ENCODE measurements around the gene TPI1. TPM values are rescaled to one million over a fixed set of nuclear protein-coding genes. Genes with fewer than 3 reads are reported as not detected.

TPI1 gene
- total RNA-seq, 1 experiment from 2014 or later, result 1,045 TPM

DNA sequence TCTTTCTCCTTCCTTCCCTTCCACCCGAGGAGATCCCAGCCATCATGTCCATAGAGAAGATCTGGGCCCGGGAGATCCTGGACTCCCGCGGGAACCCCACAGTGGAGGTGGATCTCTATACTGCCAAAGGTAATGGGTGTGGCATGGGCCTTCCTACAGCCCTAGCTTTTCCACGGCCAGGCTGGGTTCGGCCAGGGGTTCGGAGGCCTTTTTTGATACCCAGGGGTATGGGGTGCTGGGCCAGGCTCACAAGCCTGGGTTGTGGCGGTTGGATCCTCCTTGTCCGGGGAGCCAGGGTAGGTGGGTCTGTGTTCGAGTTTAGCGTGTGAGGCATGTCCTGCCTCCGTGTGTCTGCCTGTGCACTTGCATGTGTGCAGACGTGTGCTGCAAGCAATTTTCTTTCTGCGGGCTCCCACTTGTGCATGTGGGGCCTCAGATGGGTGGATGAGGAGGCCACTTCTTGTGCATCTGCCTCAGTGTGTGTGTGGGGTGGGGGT is 48.5 kb downstream of the TPI1 start:
- Mint-ChIP-seq H3K4me1 (peaks cover 39% of the 10 kb centered on the region), H3K27ac (no peak overlapping the region), H3K4me3 (peak overlapping the region; percentile 97), H3K36me3 (peaks cover 32% of the 10 kb centered on the region), H3K9me3 (no peaks in the 10 kb centered on the region), H3K27me3 (ENCODE audit: low read depth) (peaks cover 12% of the 10 kb centered on the region)
- TF ChIP-seq SOX15 (CRISPR knock-in tag; IDR thresholded peaks at IDR 0.05), result no peak
- no peak for TF ChIP-seq TEAD1 (CRISPR knock-in tag; IDR thresholded peaks at IDR 0.05)
- no peak for TF ChIP-seq TCF7 (CRISPR knock-in tag; IDR thresholded peaks at IDR 0.05; ENCODE audit: low read depth)
- TF ChIP-seq GRHL2 (CRISPR knock-in tag; IDR thresholded peaks at IDR 0.05; ENCODE audit: insufficient replicate concordance, severe bottlenecking), result no peak
- TF ChIP-seq ZNF671 (CRISPR knock-in tag; IDR thresholded peaks at IDR 0.05), result no peak
- no peak for TF ChIP-seq HMGXB4 (CRISPR knock-in tag; IDR thresholded peaks at IDR 0.05)
- TF ChIP-seq NFYB (CRISPR knock-in tag; conservative IDR thresholded peaks at IDR 0.05; ENCODE audit: low read depth), result no peak
- TF ChIP-seq ZNF281 (CRISPR knock-in tag; IDR thresholded peaks at IDR 0.05), result no peak
- no peak for TF ChIP-seq ZNF263 (CRISPR knock-in tag; IDR thresholded peaks at IDR 0.05; ENCODE audit: low read depth)
- no peak for TF ChIP-seq RORB (CRISPR knock-in tag; IDR thresholded peaks at IDR 0.05)
- TF ChIP-seq EMX1 (CRISPR knock-in tag; IDR thresholded peaks at IDR 0.05), result no peak
- no peak for TF ChIP-seq MLX (CRISPR knock-in tag; IDR thresholded peaks at IDR 0.05)
- TF ChIP-seq, protein P1, sequence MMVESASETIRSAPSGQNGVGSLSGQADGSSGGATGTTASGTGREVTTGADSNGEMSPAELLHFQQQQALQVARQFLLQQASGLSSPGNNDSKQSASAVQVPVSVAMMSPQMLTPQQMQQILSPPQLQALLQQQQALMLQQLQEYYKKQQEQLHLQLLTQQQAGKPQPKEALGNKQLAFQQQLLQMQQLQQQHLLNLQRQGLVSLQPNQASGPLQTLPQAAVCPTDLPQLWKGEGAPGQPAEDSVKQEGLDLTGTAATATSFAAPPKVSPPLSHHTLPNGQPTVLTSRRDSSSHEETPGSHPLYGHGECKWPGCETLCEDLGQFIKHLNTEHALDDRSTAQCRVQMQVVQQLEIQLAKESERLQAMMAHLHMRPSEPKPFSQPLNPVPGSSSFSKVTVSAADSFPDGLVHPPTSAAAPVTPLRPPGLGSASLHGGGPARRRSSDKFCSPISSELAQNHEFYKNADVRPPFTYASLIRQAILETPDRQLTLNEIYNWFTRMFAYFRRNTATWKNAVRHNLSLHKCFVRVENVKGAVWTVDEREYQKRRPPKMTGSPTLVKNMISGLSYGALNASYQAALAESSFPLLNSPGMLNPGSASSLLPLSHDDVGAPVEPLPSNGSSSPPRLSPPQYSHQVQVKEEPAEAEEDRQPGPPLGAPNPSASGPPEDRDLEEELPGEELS (CRISPR knock-in tag; IDR thresholded peaks at IDR 0.05), result no peak
- TF ChIP-seq, protein P2, sequence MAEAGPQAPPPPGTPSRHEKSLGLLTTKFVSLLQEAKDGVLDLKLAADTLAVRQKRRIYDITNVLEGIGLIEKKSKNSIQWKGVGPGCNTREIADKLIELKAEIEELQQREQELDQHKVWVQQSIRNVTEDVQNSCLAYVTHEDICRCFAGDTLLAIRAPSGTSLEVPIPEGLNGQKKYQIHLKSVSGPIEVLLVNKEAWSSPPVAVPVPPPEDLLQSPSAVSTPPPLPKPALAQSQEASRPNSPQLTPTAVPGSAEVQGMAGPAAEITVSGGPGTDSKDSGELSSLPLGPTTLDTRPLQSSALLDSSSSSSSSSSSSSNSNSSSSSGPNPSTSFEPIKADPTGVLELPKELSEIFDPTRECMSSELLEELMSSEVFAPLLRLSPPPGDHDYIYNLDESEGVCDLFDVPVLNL (CRISPR knock-in tag; IDR thresholded peaks at IDR 0.05; ENCODE audit: borderline replicate concordance, low read depth), result no peak
- TF ChIP-seq FOXP1 (CRISPR knock-in tag; IDR thresholded peaks at IDR 0.05; ENCODE audit: borderline replicate concordance), result no peak
- no peak for TF ChIP-seq ZNF138 (CRISPR knock-in tag; conservative IDR thresholded peaks at IDR 0.05)
- no peak for TF ChIP-seq ETV6 (CRISPR knock-in tag; IDR thresholded peaks at IDR 0.05)
- CTCF ChIA-PET, result interaction anchor here (1.0 to 9.1 kb wide), 5 partner anchors 10 to 47 kb away, joined by 3 to 45 read pairs (median 13); partner anchors contain the start of gene SPSB2
- POLR2A ChIA-PET, result interaction anchor here (0.6 to 2.0 kb wide), 4 partner anchors 10 to 46 kb away, joined by 4 to 16 read pairs (median 5); partner anchors contain the start of gene SPSB2
- DNase-seq (ENCODE audit: low spot score) (no peak), ATAC-seq (no peak)

Measured in WTC11 (cell line).